Natural killer cell (primary cell): ENCODE results near the gene PTRH1. TPM values are rescaled to one million over a fixed set of nuclear protein-coding genes. Genes with fewer than 3 reads are reported as not detected.
A peak's percentile ranks its signal among the peaks of the same experiment; 100 is the strongest.

Experiments used
- ATAC-seq, 3 donors: fragments of 150-1000 bp in 2 of 3; fragments of 200-7000 bp in 1 of 3; cut with Tn5 transposase; 1 replicate in 1 of 3; 2 replicates in 2 of 3; pipeline ENCODE4 v1.10.0; 2021; ENCODE audit warnings: mild to moderate bottlenecking in 2 of 3, moderate library complexity in 2 of 3
- DNase-seq, 2 donors: peaks; one replicate each; pipeline versions ENCODE4 v3.0.0 to v3.0.0-alpha.2; 2013 to 2021; ENCODE audit warnings: mixed read lengths in 1 of 2
- H3K27ac ChIP-seq: one replicate; pipeline ENCODE4 v1.5.1; 2013; ENCODE audit warnings: mild to moderate bottlenecking, low read length
- H3K27me3 ChIP-seq: one replicate; pipeline ENCODE4 v1.6.1; 2013; ENCODE audit warnings: low read length; ENCODE audit not compliant: control insufficient read depth, insufficient read depth
- H3K36me3 ChIP-seq: one replicate; pipeline ENCODE4 v1.6.1; 2013; ENCODE audit warnings: low read length; ENCODE audit not compliant: control insufficient read depth, insufficient read depth
- H3K4me1 ChIP-seq: one replicate; pipeline ENCODE4 v1.6.1; 2013; ENCODE audit warnings: low read length; ENCODE audit not compliant: control insufficient read depth, insufficient read depth
- H3K4me3 ChIP-seq: one replicate; pipeline ENCODE4 v1.5.1; 2013; ENCODE audit warnings: low read length
- H3K9me3 ChIP-seq: one replicate; pipeline ENCODE4 v1.6.1; 2013; ENCODE audit warnings: low read length; ENCODE audit not compliant: control insufficient read depth, insufficient read depth
- H3K27ac Mint-ChIP-seq, 2 donors: one replicate each; pipeline ENCODE4 v1.8.0; 2022; ENCODE audit warnings: mild to moderate bottlenecking in 2 of 2, mixed read lengths in 2 of 2, moderate library complexity in 1 of 2
- H3K27me3 Mint-ChIP-seq, 2 donors: one replicate each; pipeline ENCODE4 v1.8.0; 2022; ENCODE audit warnings: low read depth in 2 of 2, mixed read lengths in 2 of 2
- H3K36me3 Mint-ChIP-seq: one replicate; pipeline ENCODE4 v1.8.0; 2022; ENCODE audit warnings: mixed read lengths
- H3K4me1 Mint-ChIP-seq, 2 donors: one replicate each; pipeline ENCODE4 v1.8.0; 2022; ENCODE audit warnings: mixed read lengths in 2 of 2
- H3K4me3 Mint-ChIP-seq: one replicate; pipeline ENCODE4 v1.8.0; 2022; ENCODE audit warnings: mild to moderate bottlenecking, moderate library complexity, mixed read lengths
- H3K9me3 Mint-ChIP-seq, 2 donors: one replicate each; pipeline ENCODE4 v1.8.0; 2022; ENCODE audit warnings: mixed read lengths in 2 of 2
- CTCF ChIP-seq: fragments of 200-600 bp; IDR thresholded peaks from one replicate; pipeline ENCODE4 v1.8.0; 2022; ENCODE audit warnings: antibody characterized with exemption
- WGBS: methylation state at CpG from one replicate; pipeline ENCODE4 v1.1.7; 2013; ENCODE audit warnings: missing lambda C conversion rate; ENCODE audit not compliant: insufficient coverage; 5-methylcytosine and 5-hydroxymethylcytosine counted together
- intact Hi-C: fragments of 100-400 bp; cut with micrococcal nuclease; formaldehyde crosslinking; loops from one replicate; pipeline ENCODE4 v1.14.2; 2022
- total RNA-seq, 4 donors: library from RNA; stranded (reverse); fragments of 120-200 nt in 1 of 4; gene quantifications; one replicate each; pipeline versions ENCODE4 v1.2.3 to v1.2.4, GENCODE V29; 2013 to 2022

Gene PTRH1
- total RNA-seq, 3 donors from 2014 or later (not counting 1 experiment from before 2014, with no cell fraction given), result 6.9 to 11.5 (median 11.0) TPM

DNA sequence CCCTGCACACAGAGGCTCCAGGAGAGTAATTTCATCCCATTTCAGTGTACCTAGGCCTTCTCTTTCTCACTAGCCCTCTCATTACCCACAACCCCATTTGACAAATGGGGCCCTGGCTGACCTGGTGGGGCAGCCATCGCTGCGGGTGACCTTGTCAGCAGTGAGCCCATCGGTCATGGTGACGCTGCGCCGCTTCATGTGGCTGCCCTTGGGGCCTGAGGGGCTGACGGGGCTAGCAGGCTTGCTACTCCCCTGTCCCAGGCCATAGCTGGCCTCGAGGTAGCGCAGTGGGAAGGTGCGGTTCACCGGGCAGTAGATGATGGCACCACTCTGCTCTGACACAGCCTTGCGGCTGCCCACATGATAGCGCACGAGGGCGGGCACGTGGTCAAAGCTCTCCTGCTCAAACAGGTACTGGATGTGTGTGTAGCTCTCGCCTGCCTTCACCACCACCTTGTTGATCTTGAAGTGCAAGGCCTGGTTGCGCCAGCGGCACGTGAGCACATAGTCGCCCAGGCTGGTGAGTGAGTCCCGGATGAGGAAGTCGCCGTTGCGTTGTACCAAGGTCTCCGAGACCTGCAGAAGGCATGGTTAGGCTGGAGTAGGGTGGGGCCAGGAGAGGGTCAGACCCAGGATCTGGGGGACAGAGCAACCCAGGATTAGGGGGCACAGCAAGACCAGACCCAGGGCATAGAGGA, 33.8 kb upstream of the PTRH1 start:
- peaks cover 80% of the 10 kb centered on the region for H3K36me3 ChIP-seq
- H3K27me3 ChIP-seq, result no peaks in the 10 kb centered on the region
- H3K27ac ChIP-seq, result no peak overlapping the region
- H3K9me3 ChIP-seq, result no peaks in the 10 kb centered on the region
- no peaks in the 10 kb centered on the region for H3K9me3 Mint-ChIP-seq
- 93% methylated on average over 26 of the region's 26 CpGs for WGBS
- H3K4me1 Mint-ChIP-seq, result peaks cover 18 to 39% of the 10 kb centered on the region in 2 donors
- H3K36me3 Mint-ChIP-seq, result peaks cover 7% of the 10 kb centered on the region
- no peak overlapping the region for H3K4me3 ChIP-seq
- no peak for DNase-seq
- H3K4me1 ChIP-seq, result peaks cover 22% of the 10 kb centered on the region
- no peak overlapping the region for H3K4me3 Mint-ChIP-seq
- no peaks in the 10 kb centered on the region for H3K27me3 Mint-ChIP-seq
- no peak for ATAC-seq
- TF ChIP-seq CTCF, result no peak
- peak overlapping the region in 1 of 2 donors; percentile 45 for H3K27ac Mint-ChIP-seq
- intact Hi-C loops, result no loop called here

GRCh38 chr9:127746959-127747569, 31.6 kb upstream of the PTRH1 start:
- Histone ChIP-seq H3K4me1 (peaks cover 22% of the 10 kb centered on the region), H3K36me3 (peaks cover 91% of the 10 kb centered on the region), H3K4me3 (no peak overlapping the region), H3K27ac (peak overlapping the region; percentile 53), H3K27me3 (no peaks in the 10 kb centered on the region), H3K9me3 (no peaks in the 10 kb centered on the region)
- peak in 1 of 2 donors; percentile 71 for DNase-seq
- intact Hi-C loops, result no loop called here
- Mint-ChIP-seq H3K9me3 (no peaks in the 10 kb centered on the region), H3K4me3 (no peak overlapping the region), H3K27me3 (no peaks in the 10 kb centered on the region), H3K4me1 (peaks cover 18 to 27% of the 10 kb centered on the region in 2 donors), H3K36me3 (peaks cover 7% of the 10 kb centered on the region), H3K27ac (peak overlapping the region; percentile 76 to 80)
- no peak for TF ChIP-seq CTCF
- 85% methylated on average over 15 of the region's 15 CpGs for WGBS
- ATAC-seq, result peak; percentile 52 to 80 (median 73)

DNA sequence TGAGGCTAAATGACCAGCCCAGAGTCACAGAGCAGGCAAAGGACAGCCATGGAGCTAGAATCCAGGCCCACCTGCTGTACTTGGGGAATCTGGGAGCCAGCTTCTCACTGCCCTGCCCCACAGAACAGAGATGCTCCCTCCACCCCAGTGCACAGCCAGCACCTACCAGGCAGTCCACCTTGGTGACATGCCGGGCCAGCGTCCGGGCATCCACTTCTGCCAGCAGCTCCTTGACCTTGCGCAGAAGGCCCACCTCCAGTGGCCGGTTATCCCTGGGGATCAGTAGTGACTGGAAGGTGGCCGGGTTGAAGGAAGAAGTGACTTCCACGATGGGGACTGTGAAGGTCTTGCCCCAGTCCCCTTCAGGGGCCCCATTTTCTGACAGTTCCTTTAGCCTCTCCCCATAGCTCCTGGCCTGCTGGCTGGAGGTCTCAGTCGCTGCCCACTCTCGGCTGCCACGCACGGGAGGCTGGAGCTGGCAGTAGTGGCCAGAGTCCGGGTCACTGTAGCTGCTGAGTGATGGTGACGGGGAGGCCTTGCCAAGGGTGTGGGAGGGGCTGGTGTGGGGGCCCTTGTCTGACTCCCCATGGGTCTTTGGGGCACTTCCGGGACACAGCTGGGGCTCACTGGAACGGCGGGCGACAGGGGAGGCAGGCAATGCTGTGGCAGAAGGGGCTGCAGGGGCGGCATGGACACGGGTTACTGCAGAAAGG, 29.1 kb upstream of the PTRH1 start:
- Mint-ChIP-seq H3K4me1 (peaks cover 12 to 13% of the 10 kb centered on the region in 2 donors), H3K27me3 (no peaks in the 10 kb centered on the region), H3K36me3 (no peaks in the 10 kb centered on the region), H3K27ac (no peak overlapping the region), H3K4me3 (no peak overlapping the region), H3K9me3 (no peaks in the 10 kb centered on the region)
- no peak overlapping the region for H3K4me3 ChIP-seq
- ATAC-seq (no peak), DNase-seq (no peak)
- intact Hi-C loops, result no loop called here
- no peaks in the 10 kb centered on the region for H3K27me3 ChIP-seq
- no peak overlapping the region for H3K27ac ChIP-seq
- H3K9me3 ChIP-seq, result no peaks in the 10 kb centered on the region
- H3K4me1 ChIP-seq, result peaks cover 22% of the 10 kb centered on the region
- peaks cover 93% of the 10 kb centered on the region for H3K36me3 ChIP-seq
- WGBS, result 95% methylated on average over 18 of the region's 19 CpGs
- no peak for TF ChIP-seq CTCF
